K562 (cell line): ENCODE data around the gene SLC30A1. TPM values are rescaled to one million over a fixed set of nuclear protein-coding genes. Genes with fewer than 3 reads are reported as not detected.
A peak's percentile ranks its signal among the peaks of the same experiment; 100 is the strongest.

Experiments
- CC2D1A ChIP-seq: fragments of 450-650 bp; IDR thresholded peaks from 2 replicates; pipeline ENCODE4 v1.6.1; 2017; ENCODE audit warnings: mild to moderate bottlenecking
- CHD1 ChIP-seq: fragments of 200-600 bp; sonication (generic); IDR thresholded peaks from one replicate; pipeline ENCODE4 v1.6.1; 2012; ENCODE audit warnings: mild to moderate bottlenecking, moderate library complexity, low read length, inconsistent platforms
- CREB1 ChIP-seq, 2 experiments: sonication (generic) in 1 of 2; formaldehyde crosslinking in 1 of 2; IDR thresholded peaks; 2 replicates each; pipeline versions ENCODE4 v1.6.1 to v1.8.0; 2012 to 2022; ENCODE audit warnings: inconsistent platforms in 1 of 2, mild to moderate bottlenecking in 1 of 2, missing genetic modification reagents in 1 of 2, moderate library complexity in 1 of 2
- HDAC1 ChIP-seq, 2 experiments: fragments of 450-650 bp; IDR thresholded peaks; 2 replicates each; pipeline ENCODE4 v1.6.1; 2016 to 2017; ENCODE audit warnings: inconsistent platforms in 1 of 2, mild to moderate bottlenecking in 1 of 2, moderate library complexity in 1 of 2
- MTA1 ChIP-seq: fragments of 450-650 bp; IDR thresholded peaks from 2 replicates; pipeline ENCODE4 v1.6.1; 2017; ENCODE audit warnings: borderline replicate concordance
- MXI1 ChIP-seq: IDR thresholded peaks from 2 replicates; pipeline ENCODE4 v1.6.1; 2011; ENCODE audit warnings: low read depth, mild to moderate bottlenecking, improper control_type of control experiment, low read length
- MYC ChIP-seq, 2 experiments: fragments of 250-450 bp in 1 of 2; sonication (Bioruptor Pico) in 1 of 2; IDR thresholded peaks; 2 replicates each; pipeline versions ENCODE4 v1.5.1 to v1.6.1; 2012 to 2021; ENCODE audit warnings: low read depth in 2 of 2, borderline replicate concordance in 1 of 2, improper control_type of control experiment in 1 of 2, low read length in 1 of 2, mild to moderate bottlenecking in 1 of 2, moderate library complexity in 1 of 2
- NCOR1 ChIP-seq: fragments of 450-650 bp; IDR thresholded peaks from 2 replicates; pipeline ENCODE4 v1.6.1; 2016; ENCODE audit warnings: mild to moderate bottlenecking, moderate library complexity
- POLR2B ChIP-seq: fragments of 450-650 bp; IDR thresholded peaks from 2 replicates; pipeline ENCODE4 v1.6.1; 2018; ENCODE audit warnings: low read depth; ENCODE audit not compliant: partially characterized antibody
- RBBP5 ChIP-seq: fragments of 200-600 bp; sonication (generic); IDR thresholded peaks from 2 replicates; pipeline ENCODE4 v1.6.1; 2012; ENCODE audit warnings: borderline replicate concordance, mild to moderate bottlenecking, low read length, control low read depth, inconsistent platforms; ENCODE audit not compliant: insufficient read depth, poor library complexity, severe bottlenecking
- SUPT5H ChIP-seq: fragments of 450-650 bp; IDR thresholded peaks from 2 replicates; pipeline ENCODE4 v1.6.1; 2016
- TAF7 ChIP-seq: fragments of 450-650 bp; IDR thresholded peaks from 2 replicates; pipeline ENCODE4 v1.6.1; 2016; ENCODE audit warnings: missing genetic modification characterization, missing compliant biosample characterization
- TARDBP ChIP-seq: fragments of 450-650 bp; IDR thresholded peaks from 2 replicates; pipeline ENCODE4 v1.6.1; 2016
- TCF7L2 ChIP-seq: fragments of 150-350 bp; IDR thresholded peaks from 2 replicates; pipeline ENCODE4 v1.6.1; 2016; ENCODE audit warnings: low read depth, mild to moderate bottlenecking, low read length, moderate library complexity
- XRCC5 ChIP-seq: fragments of 200-400 bp; formaldehyde crosslinking; IDR thresholded peaks from 2 replicates; pipeline ENCODE4 v1.6.1; 2017; ENCODE audit warnings: low read depth, mild to moderate bottlenecking, low read length
- ZEB2 ChIP-seq: fragments of 450-650 bp; IDR thresholded peaks from 2 replicates; pipeline ENCODE4 v1.6.1; 2016
- ZMIZ1 ChIP-seq, 2 experiments: fragments of 150-350 bp in 1 of 2; IDR thresholded peaks; 2 replicates each; pipeline ENCODE4 v1.6.1; 2012 to 2016; ENCODE audit warnings: low read depth in 2 of 2, low read length in 2 of 2, mild to moderate bottlenecking in 1 of 2, moderate library complexity in 1 of 2
- ZNF146 ChIP-seq: IDR thresholded peaks from one replicate; pipeline ENCODE4 v1.6.1; 2018; ENCODE audit warnings: missing compliant biosample characterization; ENCODE audit not compliant: unreplicated experiment
- ZNF232 ChIP-seq: sonication (generic); formaldehyde crosslinking; IDR thresholded peaks from 2 replicates; pipeline ENCODE4 v1.8.0; 2022; ENCODE audit warnings: mild to moderate bottlenecking, missing genetic modification reagents
- ZNF592 ChIP-seq: fragments of 450-650 bp; IDR thresholded peaks from 2 replicates; pipeline ENCODE4 v1.6.1; 2017; ENCODE audit warnings: antibody characterized with exemption, mild to moderate bottlenecking
- polyA plus RNA-seq, 8 experiments: library from polyadenylated mRNA; depleted of rRNA in 4 of 8; stranded (reverse) in 5 of 8; unstranded in 3 of 8; fragments of >200 nt; fragmentation: Nextera tagmentation in 2 of 8; fragmentation: Illumina TruSeq in 1 of 8; extraction: Ambion mirVana in 2 of 8; extraction: Trizol in 1 of 8; gene quantifications; 2 replicates each; pipeline versions ENCODE4 v1.2.1 to v1.2.3, GENCODE V29; 2011 to 2014; ENCODE audit warnings: inconsistent platforms in 1 of 8, missing spikeins in 1 of 8
- total RNA-seq, 7 experiments: library from RNA; depleted of rRNA in 6 of 7; stranded (reverse); fragments of >200 nt in 6 of 7; fragmentation: Illumina TruSeq in 2 of 7; extraction: Trizol in 2 of 7; gene quantifications; 2 replicates each; pipeline versions ENCODE4 v1.2.1 to v1.2.3, GENCODE V29; 2011 to 2021; ENCODE audit warnings: low replicate concordance in 1 of 7

SLC30A1 gene
- total and polyA plus RNA-seq, 9 of the 15 experiments (the other 6 are each of a cell fraction or from before 2014, with no cell fraction given): 4.1 to 14.4 (median 6.6) TPM

DNA sequence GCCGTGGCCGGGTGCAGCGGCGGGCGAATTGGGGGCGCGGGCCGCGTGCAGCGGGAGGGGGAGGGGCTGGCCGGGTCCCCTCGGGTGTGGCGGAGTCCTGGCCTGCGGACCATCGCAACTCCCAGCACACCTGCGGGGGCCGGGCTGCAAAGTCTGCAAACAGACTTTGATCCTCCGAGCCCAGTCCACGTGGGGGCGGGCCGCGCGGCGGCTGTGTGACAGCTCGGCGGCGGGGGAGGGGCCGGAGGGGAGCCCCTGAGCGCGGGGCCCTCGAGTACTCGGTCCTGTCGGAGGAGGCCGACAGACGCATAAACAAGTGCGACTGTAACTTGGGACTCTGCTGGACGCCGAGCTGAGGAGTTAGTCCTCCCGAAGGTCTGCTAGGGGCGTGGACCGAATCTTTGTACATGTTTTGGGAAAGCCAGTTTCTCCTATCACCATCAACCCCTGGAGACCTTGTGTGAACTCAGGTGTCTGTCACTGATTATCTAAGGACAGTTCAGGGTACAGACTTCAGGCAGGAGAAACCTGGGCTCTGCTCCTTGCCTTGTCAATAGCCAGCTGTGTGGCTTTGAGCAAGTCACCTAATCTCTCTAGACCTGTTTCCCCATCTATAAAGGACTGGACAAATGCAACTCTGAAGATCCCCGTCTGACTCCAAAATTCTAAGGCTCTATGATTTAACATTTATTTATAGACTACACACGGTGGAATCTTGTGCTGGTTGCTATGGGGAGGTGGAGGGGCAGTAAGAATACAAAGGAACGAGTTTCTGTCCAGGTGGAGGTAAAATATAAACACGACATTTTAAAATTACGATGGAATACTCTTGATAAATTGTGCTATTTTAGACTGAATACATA lies 710 bp upstream of the SLC30A1 start (continued):
- no peak for TF ChIP-seq ZNF232 (CRISPR knock-in tag)
- TF ChIP-seq ZMIZ1 (IDR thresholded peaks at IDR 0.05; ENCODE audit: low read depth in 2 of 2, low read length in 2 of 2): no peak
- TF ChIP-seq CC2D1A: 0 out of 2 replicates have a peak, but pooled peaks have one; percentile 33
- TF ChIP-seq CREB1 (IDR thresholded peaks at IDR 0.05): peak; percentile 86
- TF ChIP-seq CREB1 (CRISPR knock-in tag; IDR thresholded peaks at IDR 0.05): peak; percentile 20; the same call in 1 of the 2 replicates
- TF ChIP-seq TARDBP: no peak
- peak; percentile 71; the same call in 1 of the 2 replicates for TF ChIP-seq NCOR1
- TF ChIP-seq MXI1: peak; percentile 95
- peak; percentile 51 for TF ChIP-seq CHD1
- peak; percentile 64 for TF ChIP-seq MYC (IDR thresholded peaks at IDR 0.05; ENCODE audit: low read depth, low read length)
- TF ChIP-seq MYC (CRISPR knock-in tag; IDR thresholded peaks at IDR 0.05; ENCODE audit: borderline replicate concordance, low read depth): no peak
- TF ChIP-seq MTA1: peak; percentile 90
- peak; percentile 59; the same call in 1 of the 2 replicates for TF ChIP-seq TCF7L2
- TF ChIP-seq RBBP5: peak; percentile 40
- TF ChIP-seq POLR2B: peak; percentile 50
- 0 out of 2 replicates have a peak, but pooled peaks have one; percentile 35 for TF ChIP-seq TAF7 (tag)
- TF ChIP-seq HDAC1 (IDR thresholded peaks at IDR 0.05): peak; percentile 71 to 82; a peak in 3 of 4 replicates
- TF ChIP-seq XRCC5: no peak
- TF ChIP-seq ZNF592: no peak
- TF ChIP-seq ZNF146 (CRISPR knock-in tag): no peak
- TF ChIP-seq SUPT5H: peak; percentile 43
- TF ChIP-seq ZEB2: peak; percentile 78
